T-helper 17 cell (primary cell): ENCODE results near the gene RAB13. TPM values are rescaled to one million over a fixed set of nuclear protein-coding genes. Genes with fewer than 3 reads are reported as not detected.

Experiments used
- ATAC-seq: fragments of 150-1000 bp; cut with Tn5 transposase; 2 replicates; pipeline ENCODE4 v1.10.0; 2021; ENCODE audit warnings: mild to moderate bottlenecking, moderate library complexity
- DNase-seq, 3 donors: peaks; one replicate each; pipeline versions ENCODE4 v3.0.0 to v3.0.0-alpha.2; 2020 to 2021
- H3K9me3 ChIP-seq: one replicate; pipeline ENCODE4 v1.7.0; 2013; ENCODE audit warnings: low read length, mild to moderate bottlenecking; ENCODE audit not compliant: control insufficient read depth, poor library complexity, severe bottlenecking
- H3K27ac Mint-ChIP-seq: one replicate; pipeline ENCODE4 v1.8.0; 2022; ENCODE audit warnings: mild to moderate bottlenecking, moderate library complexity, mixed read lengths
- H3K27me3 Mint-ChIP-seq: one replicate; pipeline ENCODE4 v1.8.0; 2022; ENCODE audit warnings: mixed read lengths
- H3K36me3 Mint-ChIP-seq: one replicate; pipeline ENCODE4 v1.8.0; 2022; ENCODE audit warnings: low read depth, mixed read lengths
- H3K4me1 Mint-ChIP-seq: one replicate; pipeline ENCODE4 v1.8.0; 2022; ENCODE audit warnings: mild to moderate bottlenecking, mixed read lengths
- H3K4me3 Mint-ChIP-seq: one replicate; pipeline ENCODE4 v1.8.0; 2022; ENCODE audit warnings: mild to moderate bottlenecking, moderate library complexity, mixed read lengths
- total RNA-seq, 4 donors: library from RNA in 2 of 4; stranded (reverse) in 2 of 4; gene quantifications; one replicate each; pipeline ENCODE4 v1.2.3 and lab custom pipeline; 2022 to 2026

The RAB13 gene
- total RNA-seq, 2 donors from 2014 or later, result 0.40 to 2.2 TPM

DNA sequence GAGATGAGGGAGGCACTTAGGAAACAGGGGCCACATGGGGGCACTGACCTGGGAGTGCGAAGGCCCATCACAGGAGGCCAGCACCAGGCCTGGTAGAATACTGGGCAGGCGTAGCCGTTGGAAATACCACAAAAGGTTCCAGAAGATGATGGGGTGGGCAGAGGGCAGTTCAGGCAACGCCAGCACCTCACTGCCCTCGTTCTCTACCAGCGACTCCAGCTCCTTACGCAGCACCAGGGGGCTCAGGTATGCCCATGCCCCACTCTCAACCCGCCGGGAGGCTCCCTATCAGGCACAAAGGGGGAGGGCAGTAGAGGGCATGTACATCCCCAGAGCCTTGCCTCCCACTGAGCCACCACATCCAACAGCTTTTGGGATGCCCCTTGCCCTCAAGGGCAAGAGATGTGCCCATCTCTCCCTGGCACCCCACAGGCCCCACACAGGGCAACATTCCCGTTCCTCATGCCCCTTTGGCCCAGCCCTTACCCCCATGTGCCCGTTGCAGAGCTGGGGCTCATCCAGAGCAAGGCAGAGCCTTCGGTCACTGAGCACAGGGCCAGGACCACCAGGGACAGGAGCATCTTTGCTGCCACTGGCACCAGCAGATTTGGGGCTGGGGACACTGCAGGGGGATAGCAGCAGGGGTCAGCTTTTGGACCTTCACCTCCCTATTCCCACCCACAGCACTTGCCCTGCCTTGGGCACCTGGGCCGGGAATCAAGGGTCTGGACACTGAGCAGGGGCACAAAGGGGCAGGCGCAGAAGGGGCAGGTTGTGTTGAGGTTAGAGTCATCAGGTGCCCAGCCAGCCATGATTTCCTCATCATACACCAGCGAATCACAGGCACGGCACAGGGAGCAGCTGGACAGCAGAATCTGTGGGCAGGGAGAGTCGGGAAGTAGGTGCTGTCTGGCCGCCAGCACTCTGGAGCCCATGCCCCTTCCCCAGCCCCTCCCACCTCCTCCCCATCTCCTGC, 53.7 kb downstream of the RAB13 start:
- Mint-ChIP-seq H3K27me3 (no peaks in the 10 kb centered on the region), H3K27ac (no peak overlapping the region), H3K4me1 (peaks cover 22% of the 10 kb centered on the region), H3K36me3 (peaks cover 4% of the 10 kb centered on the region), H3K4me3 (no peak overlapping the region)
- ATAC-seq (no peak), DNase-seq (no peak)
- no peaks in the 10 kb centered on the region for H3K9me3 ChIP-seq

Other genes with a start within 250 kb of the RAB13 start
- 10 to 100 TPM in 1 of 2 donors, 1 to 10 TPM in 1; 7.4 to 10.0 TPM for gene SLC27A3, start 210.9 kb downstream of the RAB13 start, total RNA-seq
- 10 to 100 TPM; 63.3 to 72.9 TPM for gene GATAD2B, start 63.4 kb downstream of the RAB13 start, total RNA-seq
- 100 to 1,000 TPM; 120 to 157 TPM for gene DENND4B, start 39.6 kb downstream of the RAB13 start, total RNA-seq
- gene CRTC2, start 27.7 kb downstream of the RAB13 start, total RNA-seq, result 100 to 1,000 TPM; 133 to 151 TPM
- 10 to 100 TPM; 14.1 to 16.4 TPM for gene SLC39A1, start 22.8 kb downstream of the RAB13 start, total RNA-seq
- 1 to 10 TPM; 4.5 to 6.0 TPM for gene CREB3L4, start 18.4 kb downstream of the RAB13 start, total RNA-seq
- 10 to 100 TPM; 88.1 to 90.3 TPM for gene JTB, start 8.7 kb downstream of the RAB13 start, total RNA-seq
- 1,000 to 10,000 TPM; 4,265 to 4,392 TPM for gene RPS27, start 4.4 kb upstream of the RAB13 start, total RNA-seq
- under 1 TPM in 1 of 2 donors, not detected in 1; 0.07 TPM for gene NUP210L, start 168.7 kb upstream of the RAB13 start, total RNA-seq
- 100 to 1,000 TPM; 386 to 391 TPM for gene TPM3, start 205.8 kb upstream of the RAB13 start, total RNA-seq
- gene CFAP141, start 220.0 kb upstream of the RAB13 start, total RNA-seq, result not detected
- 100 to 1,000 TPM; 186 to 192 TPM for gene UBAP2L, start 234.6 kb upstream of the RAB13 start, total RNA-seq